Left ventricle myocardium superior (tissue), 1 donor: ENCODE measurements around the gene LRP1-AS. TPM values are rescaled to one million over a fixed set of nuclear protein-coding genes. Genes with fewer than 3 reads are reported as not detected.

Experiments used
- ATAC-seq: fragments of 200-7000 bp; cut with Tn5 transposase; one replicate; pipeline ENCODE4 v1.9.1; 2020; ENCODE audit warnings: mild to moderate bottlenecking, moderate library complexity
- DNase-seq: peaks from one replicate; pipeline ENCODE4 v3.0.0-alpha.2; 2020
- intact Hi-C: fragments of 100-400 bp; cut with micrococcal nuclease; formaldehyde crosslinking; loops from one replicate; pipeline ENCODE4 v1.11.0; 2022
- long read RNA-seq: library from polyadenylated mRNA; unstranded; transcript quantifications from one replicate; pipeline ENCODE4 v2.0.0, GENCODE V29; 2021
- total RNA-seq: library from RNA; stranded (reverse); fragmentation: NEBNext Ultra II Directional; extraction: Animal tissue kit (Norgen Biotek cat#: 25700); gene quantifications from one replicate; pipeline ENCODE4 v1.2.1, GENCODE V29; 2021
- donor health status: DM: no; HTN: yes; CAD: no; lungs with severe emphysema.

Gene LRP1-AS
- not detected for total RNA-seq
- long read RNA-seq, partial matches to known transcripts: 0 of 1 reads
- long read RNA-seq, other reads (novel, unspliced or antisense): 1 of 1 reads

GRCh38 chr12:57146961-57147944 lies at the start of gene LRP1-AS:
TSS of gene LRP1-AS (minus strand) at chr12:57147619.
- DNase-seq (peak; percentile 55), ATAC-seq (peak; percentile 8)
- intact Hi-C loops: no loop called here

- intact Hi-C loops: no loop called here
- DNase-seq (no peak), ATAC-seq (no peak)
Measured at GRCh38 chr12:57196956-57197355, 49.5 kb upstream of the LRP1-AS start.

DNA sequence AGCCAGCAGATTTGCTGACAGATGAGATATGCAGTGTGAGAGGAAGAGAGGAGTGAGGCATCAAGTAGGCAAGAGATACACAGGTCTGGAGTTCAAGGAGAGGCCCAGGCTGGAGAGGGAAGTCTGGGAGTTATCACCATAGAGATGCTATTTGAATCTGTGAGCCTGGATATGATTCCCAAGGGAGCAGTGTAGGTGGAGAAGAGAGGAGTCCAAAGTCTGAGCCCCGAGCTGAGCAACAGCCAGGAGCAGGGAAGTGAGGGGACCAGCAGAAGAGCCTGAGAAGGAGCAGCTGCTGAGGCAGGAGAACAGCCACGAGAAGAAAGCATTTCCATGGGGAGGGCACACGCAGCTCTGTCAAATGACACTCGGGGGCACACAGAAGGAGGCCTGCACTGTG lies 49.0 kb upstream of the LRP1-AS start:
- DNase-seq (no peak), ATAC-seq (no peak)
- intact Hi-C loops: no loop called here

DNA sequence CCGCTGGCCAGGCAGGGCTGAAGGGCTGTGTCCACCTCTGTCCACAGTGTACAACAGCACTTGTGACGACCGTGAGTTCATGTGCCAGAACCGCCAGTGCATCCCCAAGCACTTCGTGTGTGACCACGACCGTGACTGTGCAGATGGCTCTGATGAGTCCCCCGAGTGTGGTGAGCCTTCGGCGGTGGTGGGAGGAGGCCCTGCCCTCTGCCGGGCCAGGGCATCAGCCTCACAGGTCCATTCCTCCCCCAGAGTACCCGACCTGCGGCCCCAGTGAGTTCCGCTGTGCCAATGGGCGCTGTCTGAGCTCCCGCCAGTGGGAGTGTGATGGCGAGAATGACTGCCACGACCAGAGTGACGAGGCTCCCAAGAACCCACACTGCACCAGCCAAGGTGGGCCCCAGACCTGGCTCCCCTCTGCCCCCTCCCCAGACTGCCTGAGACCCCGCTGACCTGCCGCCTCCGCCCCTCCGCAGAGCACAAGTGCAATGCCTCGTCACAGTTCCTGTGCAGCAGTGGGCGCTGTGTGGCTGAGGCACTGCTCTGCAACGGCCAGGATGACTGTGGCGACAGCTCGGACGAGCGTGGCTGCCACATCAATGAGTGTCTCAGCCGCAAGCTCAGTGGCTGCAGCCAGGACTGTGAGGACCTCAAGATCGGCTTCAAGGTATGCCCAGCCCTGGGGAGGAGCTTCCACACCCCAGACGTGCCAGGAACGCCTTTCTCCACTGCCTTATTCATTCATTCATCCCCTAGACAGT lies 48.4 kb upstream of the LRP1-AS start:
- no peak for ATAC-seq

GRCh38 chr12:57195186-57195585 lies 47.8 kb upstream of the LRP1-AS start:
- no peak for DNase-seq
- intact Hi-C loops: no loop called here
- no peak for ATAC-seq

More for the DNA sequence above, 48.4 kb upstream of the LRP1-AS start:
- intact Hi-C loops: no loop called here
- no peak for DNase-seq

DNA sequence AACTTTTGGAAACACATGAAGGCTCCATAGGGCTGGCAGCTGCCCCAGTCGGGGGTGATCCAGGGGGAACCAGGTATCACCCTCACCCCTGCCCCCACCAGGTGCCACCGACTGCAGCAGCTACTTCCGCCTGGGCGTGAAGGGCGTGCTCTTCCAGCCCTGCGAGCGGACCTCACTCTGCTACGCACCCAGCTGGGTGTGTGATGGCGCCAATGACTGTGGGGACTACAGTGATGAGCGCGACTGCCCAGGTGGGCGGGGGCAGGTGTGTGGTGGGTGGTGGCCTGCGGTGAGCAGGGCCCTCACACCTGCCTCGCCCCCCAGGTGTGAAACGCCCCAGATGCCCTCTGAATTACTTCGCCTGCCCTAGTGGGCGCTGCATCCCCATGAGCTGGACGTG lies 46.8 kb upstream of the LRP1-AS start:
- intact Hi-C loops: no loop called here
- ATAC-seq (no peak), DNase-seq (no peak)

- intact Hi-C loops: no loop called here
- ATAC-seq: no peak
- no peak for DNase-seq
Measured at GRCh38 chr12:57193706-57194245, 46.4 kb upstream of the LRP1-AS start.

DNA sequence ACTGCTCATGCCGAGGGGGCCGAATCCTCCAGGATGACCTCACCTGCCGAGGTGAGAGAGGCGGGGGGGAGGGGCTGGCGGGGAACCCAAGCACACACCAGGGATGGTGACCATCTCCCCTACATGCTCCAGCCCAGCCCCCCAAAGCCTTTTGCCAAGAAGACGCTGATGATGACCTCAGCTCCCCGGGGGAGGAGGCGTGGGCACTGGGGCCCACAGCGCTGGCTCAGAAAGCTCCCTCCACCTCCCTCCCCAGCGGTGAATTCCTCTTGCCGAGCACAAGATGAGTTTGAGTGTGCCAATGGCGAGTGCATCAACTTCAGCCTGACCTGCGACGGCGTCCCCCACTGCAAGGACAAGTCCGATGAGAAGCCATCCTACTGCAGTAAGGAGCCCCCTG lies 45.5 kb upstream of the LRP1-AS start:
- no peak for DNase-seq
- intact Hi-C loops: no loop called here
- ATAC-seq: no peak

DNA sequence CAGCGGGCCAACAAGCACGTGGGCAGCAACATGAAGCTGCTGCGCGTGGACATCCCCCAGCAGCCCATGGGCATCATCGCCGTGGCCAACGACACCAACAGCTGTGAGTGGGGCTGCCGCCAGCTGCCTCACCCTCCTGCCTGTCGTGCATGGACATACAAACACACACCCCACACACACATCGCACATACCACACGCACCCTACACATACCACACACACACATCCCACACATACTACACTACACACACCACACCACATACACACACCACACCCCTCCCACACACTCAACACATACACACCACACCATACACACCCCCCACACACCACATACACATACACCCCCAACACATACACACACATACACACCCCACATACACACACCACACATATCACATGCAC lies 44.0 kb upstream of the LRP1-AS start:
- DNase-seq (no peak), ATAC-seq (no peak)
- intact Hi-C loops: no loop called here

DNA sequence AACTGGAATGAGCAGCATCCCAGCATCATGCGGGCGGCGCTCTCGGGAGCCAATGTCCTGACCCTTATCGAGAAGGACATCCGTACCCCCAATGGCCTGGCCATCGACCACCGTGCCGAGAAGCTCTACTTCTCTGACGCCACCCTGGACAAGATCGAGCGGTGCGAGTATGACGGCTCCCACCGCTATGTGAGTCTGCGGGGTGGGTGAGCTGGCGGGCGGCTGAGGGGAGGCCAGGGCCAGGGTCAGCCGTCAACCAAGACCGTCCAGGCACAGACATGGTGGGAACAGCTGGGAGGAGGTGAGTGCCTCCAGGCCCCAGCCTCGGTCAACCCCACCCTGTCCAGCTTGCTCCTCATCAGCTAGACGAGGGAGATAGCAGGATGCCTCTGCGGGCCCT lies 43.4 kb upstream of the LRP1-AS start:
- no peak for ATAC-seq
- intact Hi-C loops: no loop called here
- no peak for DNase-seq

GRCh38 chr12:57190037-57190436 lies 42.6 kb upstream of the LRP1-AS start:
- intact Hi-C loops: no loop called here
- ATAC-seq (peak; percentile 73), DNase-seq (no peak)

DNA sequence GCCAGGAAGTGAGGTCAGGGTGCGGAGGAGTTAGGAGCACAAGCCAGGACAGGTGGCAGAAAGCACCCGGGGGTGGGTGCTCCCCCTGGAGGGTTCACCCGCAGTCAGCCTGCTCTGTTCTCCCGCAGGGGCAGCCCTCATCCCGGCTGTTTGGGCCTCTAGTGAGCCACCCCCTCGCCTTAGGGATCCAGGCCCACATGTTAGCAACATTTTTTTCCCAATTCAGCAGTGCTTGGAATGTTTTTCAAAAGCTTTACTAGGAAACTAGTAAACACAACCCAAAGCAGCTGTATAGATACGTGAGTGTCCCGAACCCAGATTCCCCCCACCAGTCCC lies 40.6 kb upstream of the LRP1-AS start:
- intact Hi-C loops: no loop called here
- DNase-seq (no peak), ATAC-seq (no peak)

DNA sequence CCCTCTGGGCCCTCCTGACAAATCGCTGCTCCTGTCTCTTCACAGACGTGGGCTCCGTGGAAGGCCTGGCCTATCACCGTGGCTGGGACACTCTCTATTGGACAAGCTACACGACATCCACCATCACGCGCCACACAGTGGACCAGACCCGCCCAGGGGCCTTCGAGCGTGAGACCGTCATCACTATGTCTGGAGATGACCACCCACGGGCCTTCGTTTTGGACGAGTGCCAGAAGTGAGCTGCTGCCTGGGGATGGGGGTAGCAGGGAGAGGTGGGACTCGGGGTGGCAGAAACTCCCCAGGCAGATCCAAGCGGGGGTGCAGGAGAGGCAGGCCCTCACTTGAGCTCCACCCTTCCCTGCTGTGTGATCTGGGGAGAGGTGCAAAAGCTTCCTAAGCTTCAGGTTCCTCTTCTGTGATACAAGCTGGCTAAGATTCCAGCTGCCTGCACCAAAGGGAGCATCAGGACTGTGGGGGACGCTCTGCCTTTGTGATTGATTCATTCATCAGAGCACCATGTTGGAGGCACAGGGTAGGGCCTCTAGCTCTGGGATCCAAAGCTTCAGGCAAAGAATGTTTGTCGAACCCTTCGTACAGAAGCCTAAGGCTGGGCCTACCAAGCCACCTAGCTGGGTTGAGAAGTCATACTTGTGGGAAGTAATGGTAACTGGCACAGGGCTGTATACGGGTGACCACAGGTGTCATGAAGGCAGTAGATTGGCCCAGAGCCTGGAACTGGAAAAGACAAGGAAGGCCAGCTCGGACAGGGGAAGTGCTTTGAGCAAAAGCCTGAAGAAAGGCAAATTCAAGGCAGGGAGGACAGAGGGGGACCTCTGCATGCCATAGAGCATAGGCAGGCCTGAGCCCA lies 40.0 kb upstream of the LRP1-AS start:
- DNase-seq: no peak
- no peak for ATAC-seq

GRCh38 chr12:57185906-57186508 lies 38.6 kb upstream of the LRP1-AS start:
- ATAC-seq (no peak), DNase-seq (no peak)
- intact Hi-C loops: no loop called here

More for the DNA sequence above, 40.0 kb upstream of the LRP1-AS start:
- intact Hi-C loops: no loop called here

DNA sequence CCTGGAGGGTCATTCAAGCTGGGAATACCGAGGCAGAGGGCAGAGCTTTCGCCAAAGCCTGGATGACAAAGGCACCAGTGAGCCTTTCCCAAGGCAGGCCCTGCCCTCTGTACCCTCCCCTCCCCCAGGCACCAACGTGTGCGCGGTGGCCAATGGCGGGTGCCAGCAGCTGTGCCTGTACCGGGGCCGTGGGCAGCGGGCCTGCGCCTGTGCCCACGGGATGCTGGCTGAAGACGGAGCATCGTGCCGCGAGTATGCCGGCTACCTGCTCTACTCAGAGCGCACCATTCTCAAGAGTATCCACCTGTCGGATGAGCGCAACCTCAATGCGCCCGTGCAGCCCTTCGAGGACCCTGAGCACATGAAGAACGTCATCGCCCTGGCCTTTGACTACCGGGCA lies 38.0 kb upstream of the LRP1-AS start:
- intact Hi-C loops: no loop called here

GRCh38 chr12:57183939-57184725 lies 36.7 kb upstream of the LRP1-AS start:
- intact Hi-C loops: loop anchor here (2.0 kb wide), 1 partner anchor 55 kb away; the partner anchor contains the start of gene LRP1
- no peak for DNase-seq
- ATAC-seq: no peak

More for the DNA sequence above, 38.0 kb upstream of the LRP1-AS start:
- DNase-seq (no peak), ATAC-seq (no peak)

DNA sequence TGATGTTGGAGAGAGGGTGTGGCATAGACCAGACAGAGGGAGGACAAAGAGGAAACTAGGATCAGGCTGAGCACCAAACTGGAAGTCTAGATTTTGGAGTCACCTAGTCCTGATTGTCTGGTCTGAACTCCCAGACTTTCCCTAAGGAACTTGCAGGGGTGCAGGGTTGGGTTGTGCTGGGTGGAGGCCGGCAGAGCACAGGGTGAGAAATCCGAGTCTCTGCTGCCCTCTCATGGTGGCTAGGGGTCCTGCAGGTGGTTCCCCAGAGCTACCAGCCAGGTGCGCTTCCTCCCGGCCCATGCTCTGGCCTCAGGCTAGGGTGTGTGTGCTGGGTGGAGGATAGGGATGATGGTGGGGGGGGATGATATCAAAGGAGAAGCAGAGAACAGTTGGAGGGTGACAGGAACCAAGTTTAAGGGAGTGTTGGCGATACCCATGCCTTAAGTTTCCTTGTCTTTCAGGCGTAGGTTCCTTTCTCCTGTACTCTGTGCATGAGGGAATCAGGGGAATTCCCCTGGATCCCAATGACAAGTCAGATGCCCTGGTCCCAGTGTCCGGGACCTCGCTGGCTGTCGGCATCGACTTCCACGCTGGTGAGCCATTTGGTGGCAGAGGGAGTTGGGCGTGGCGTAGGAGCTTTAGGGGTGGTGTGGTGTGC lies 35.6 kb upstream of the LRP1-AS start:
- DNase-seq (peak; percentile 81), ATAC-seq (peak; percentile 83)
- intact Hi-C loops: loop anchor here (2.0 kb wide), 1 partner anchor 54 kb away; the partner anchor contains the start of gene LRP1
